HFFc6 (cell line): ENCODE results near the gene C1orf94. TPM values are rescaled to one million over a fixed set of nuclear protein-coding genes. Genes with fewer than 3 reads are reported as not detected.
"Not testable (repeated sequence)": the region's sequence is repeated elsewhere in the genome, so short reads cannot be mapped to it uniquely, and the experiment has no call there.

ENCODE experiments used
- DNase-seq: peaks from one replicate; pipeline ENCODE4 v3.0.0-alpha.2; 2018
- H3K27ac Mint-ChIP-seq: 2 replicates; pipeline ENCODE4 v1.8.0; 2020; ENCODE audit warnings: mild to moderate bottlenecking, mixed read lengths
- H3K27me3 Mint-ChIP-seq: 2 replicates; pipeline ENCODE4 v1.8.0; 2021; ENCODE audit warnings: mild to moderate bottlenecking, moderate library complexity, mixed read lengths; ENCODE audit not compliant: insufficient read depth
- H3K36me3 Mint-ChIP-seq: 2 replicates; pipeline ENCODE4 v1.8.0; 2021; ENCODE audit warnings: low read depth, mixed read lengths
- H3K4me1 Mint-ChIP-seq: 2 replicates; pipeline ENCODE4 v1.8.0; 2020; ENCODE audit warnings: low read depth, mixed read lengths
- H3K4me3 Mint-ChIP-seq: 2 replicates; pipeline ENCODE4 v1.8.0; 2020; ENCODE audit warnings: mild to moderate bottlenecking, moderate library complexity, mixed read lengths
- H3K9me3 Mint-ChIP-seq: 2 replicates; pipeline ENCODE4 v1.8.0; 2020; ENCODE audit warnings: mild to moderate bottlenecking, mixed read lengths
- total RNA-seq, 6 experiments: library from RNA; stranded (reverse); fragmentation: NEBNext Ultra II Directional; extraction: Animal tissue kit (Norgen Biotek cat#: 25700); gene quantifications; 2 replicates in 1 of 6; 3 replicates in 5 of 6; pipeline ENCODE4 v1.2.3, GENCODE V29; 2021
- TF ChIP-seq, protein P1 (sequence below): fragments of 200-600 bp; sonication (generic); IDR thresholded peaks from 2 replicates; pipeline ENCODE4 v1.5.0; 2021; ENCODE audit warnings: antibody characterized with exemption, mild to moderate bottlenecking

C1orf94 gene
- total RNA-seq, 6 experiments from 2014 or later: not detected

DNA sequence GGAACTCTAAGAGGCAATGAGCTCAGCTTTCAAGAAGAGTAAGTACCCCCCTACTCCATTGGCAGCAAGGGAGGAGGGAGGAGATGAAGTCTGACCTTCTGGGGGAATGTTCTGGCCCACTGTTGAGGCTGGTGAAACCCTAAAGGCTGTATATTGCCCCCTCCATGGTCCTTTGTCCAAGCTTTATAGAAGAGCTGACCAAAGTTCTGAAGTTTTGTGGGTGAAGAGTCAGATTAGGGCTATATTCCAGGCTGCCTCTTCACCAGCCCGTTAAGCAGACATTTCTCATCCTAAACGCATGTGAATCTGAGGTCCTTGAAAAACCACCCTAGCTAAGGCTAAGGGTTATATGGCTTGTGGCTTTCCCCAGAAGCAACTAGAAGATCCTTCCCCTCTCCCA lies 1.4 kb downstream of the C1orf94 start:
- Mint-ChIP-seq H3K4me1 (no peaks in the 10 kb centered on the region), H3K4me3 (no peak overlapping the region), H3K36me3 (no peaks in the 10 kb centered on the region; the same call in 1 of the 2 replicates), H3K27me3 (peaks cover 8% of the 10 kb centered on the region), H3K9me3 (peaks cover 8% of the 10 kb centered on the region; the same call in 1 of the 2 replicates), H3K27ac (no peak overlapping the region)
- TF ChIP-seq, protein P1, sequence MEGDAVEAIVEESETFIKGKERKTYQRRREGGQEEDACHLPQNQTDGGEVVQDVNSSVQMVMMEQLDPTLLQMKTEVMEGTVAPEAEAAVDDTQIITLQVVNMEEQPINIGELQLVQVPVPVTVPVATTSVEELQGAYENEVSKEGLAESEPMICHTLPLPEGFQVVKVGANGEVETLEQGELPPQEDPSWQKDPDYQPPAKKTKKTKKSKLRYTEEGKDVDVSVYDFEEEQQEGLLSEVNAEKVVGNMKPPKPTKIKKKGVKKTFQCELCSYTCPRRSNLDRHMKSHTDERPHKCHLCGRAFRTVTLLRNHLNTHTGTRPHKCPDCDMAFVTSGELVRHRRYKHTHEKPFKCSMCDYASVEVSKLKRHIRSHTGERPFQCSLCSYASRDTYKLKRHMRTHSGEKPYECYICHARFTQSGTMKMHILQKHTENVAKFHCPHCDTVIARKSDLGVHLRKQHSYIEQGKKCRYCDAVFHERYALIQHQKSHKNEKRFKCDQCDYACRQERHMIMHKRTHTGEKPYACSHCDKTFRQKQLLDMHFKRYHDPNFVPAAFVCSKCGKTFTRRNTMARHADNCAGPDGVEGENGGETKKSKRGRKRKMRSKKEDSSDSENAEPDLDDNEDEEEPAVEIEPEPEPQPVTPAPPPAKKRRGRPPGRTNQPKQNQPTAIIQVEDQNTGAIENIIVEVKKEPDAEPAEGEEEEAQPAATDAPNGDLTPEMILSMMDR: no peak
- no peak for DNase-seq

DNA sequence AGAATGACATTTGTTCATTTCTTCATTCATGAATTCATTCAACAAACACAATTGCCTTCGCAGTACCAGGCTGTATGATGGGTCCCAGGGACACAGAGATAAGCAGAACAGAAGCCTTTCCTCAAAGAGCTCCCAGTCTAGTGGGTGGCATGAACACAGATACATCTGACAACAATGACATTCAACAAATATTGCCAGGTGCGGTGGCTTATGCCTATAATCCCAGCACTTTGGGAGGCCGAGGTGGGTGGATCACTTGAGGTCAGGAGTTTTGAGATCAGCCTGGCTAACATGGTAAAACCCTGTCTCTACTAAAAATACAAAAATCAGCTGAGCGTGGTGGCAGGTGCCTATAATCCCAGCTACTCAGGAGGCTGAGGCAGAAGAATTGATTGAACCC lies 6.7 kb downstream of the C1orf94 start:
- H3K27ac Mint-ChIP-seq, H3K36me3 Mint-ChIP-seq, H3K4me1 Mint-ChIP-seq, H3K27me3 Mint-ChIP-seq, DNase-seq, H3K9me3 Mint-ChIP-seq, H3K4me3 Mint-ChIP-seq: not testable (repeated sequence)

DNA sequence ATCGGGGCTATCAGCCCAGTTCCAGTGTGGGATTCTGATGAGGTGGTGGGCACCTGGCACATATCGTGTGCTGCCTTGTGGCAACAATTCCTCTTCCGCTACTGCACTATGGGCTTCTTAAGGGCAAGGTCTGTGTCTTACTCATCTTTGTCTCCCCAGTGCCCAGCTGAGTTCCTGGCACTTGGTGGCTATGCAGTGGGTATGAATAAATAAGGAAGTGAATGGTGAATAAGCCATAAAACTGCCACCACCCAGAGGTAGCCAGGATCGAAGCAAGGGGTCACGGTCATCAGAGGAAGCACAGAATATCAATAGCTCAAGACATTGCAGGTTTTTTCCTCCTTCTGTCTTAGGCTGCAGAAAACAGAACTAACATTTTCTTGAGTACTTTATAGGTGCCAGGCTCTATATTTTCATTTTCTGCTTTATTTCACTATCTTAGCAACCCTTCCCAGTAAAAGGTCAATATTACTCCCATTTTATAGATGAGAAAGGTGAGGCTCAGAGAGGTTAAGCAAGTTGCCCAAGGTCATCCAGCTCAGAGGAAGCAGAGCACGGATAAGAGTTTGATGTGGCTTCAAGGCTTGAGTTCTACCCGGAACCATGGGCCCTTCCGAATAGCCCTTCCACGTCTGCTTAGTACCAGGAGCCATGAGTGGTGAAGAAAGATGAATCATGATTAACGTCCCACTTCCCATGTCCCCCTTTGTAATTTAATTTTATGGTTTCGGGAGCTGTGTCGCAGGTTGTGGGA lies 10.2 kb downstream of the C1orf94 start:
- no peaks in the 10 kb centered on the region for H3K4me1 Mint-ChIP-seq
- DNase-seq: no peak
- H3K4me3 Mint-ChIP-seq: no peak overlapping the region
- TF ChIP-seq, protein P1: no peak
- peaks cover 17% of the 10 kb centered on the region for H3K9me3 Mint-ChIP-seq
- peaks cover 9% of the 10 kb centered on the region for H3K36me3 Mint-ChIP-seq
- H3K27ac Mint-ChIP-seq: no peak overlapping the region
- H3K27me3 Mint-ChIP-seq: peaks cover 4% of the 10 kb centered on the region

DNA sequence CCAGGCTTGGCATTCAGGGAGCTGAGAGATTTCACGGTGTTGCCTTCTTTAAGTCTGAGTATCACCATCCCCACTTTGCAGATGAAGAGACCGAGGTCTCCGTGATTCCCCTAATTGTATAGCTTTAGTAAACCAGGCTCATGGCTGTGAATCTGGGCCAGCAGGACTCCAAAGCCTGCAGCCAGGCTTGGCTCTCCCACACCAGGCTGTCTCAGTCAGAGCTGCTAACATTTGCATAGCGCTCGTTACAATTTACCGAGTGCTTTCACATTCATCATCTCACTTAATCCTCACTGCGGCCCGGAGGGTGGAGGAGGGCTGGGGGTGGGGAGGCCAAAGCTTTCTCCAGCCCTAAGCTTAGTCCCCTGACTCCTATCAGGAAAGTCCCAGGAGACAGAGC lies 11.7 kb downstream of the C1orf94 start:
- peaks cover 30% of the 10 kb centered on the region for H3K9me3 Mint-ChIP-seq
- no peaks in the 10 kb centered on the region for H3K4me1 Mint-ChIP-seq

DNA sequence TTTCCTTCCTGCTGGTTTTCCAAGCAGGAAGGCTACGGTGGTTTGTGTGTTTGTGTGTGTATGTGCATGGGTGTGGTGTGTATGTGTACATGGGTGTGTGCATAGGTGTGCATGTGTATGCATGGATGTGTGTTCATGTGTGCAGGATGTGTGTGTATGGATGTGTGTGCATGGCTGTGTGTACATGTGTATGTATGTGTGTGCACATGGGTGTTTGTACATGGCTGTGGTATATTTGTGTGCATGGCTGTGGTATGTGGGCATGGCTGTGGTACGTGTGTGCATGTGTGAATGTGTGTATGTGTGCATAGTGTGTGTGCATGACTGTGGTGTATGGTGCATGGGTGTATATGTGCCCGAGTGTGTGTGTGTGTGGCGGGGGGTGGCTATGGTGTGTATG lies 12.3 kb downstream of the C1orf94 start:
- Mint-ChIP-seq H3K4me3 (no peak overlapping the region), H3K4me1 (no peaks in the 10 kb centered on the region), H3K27me3 (peaks cover 9% of the 10 kb centered on the region), H3K9me3 (peaks cover 30% of the 10 kb centered on the region), H3K36me3 (peaks cover 9% of the 10 kb centered on the region), H3K27ac (no peak overlapping the region)
- DNase-seq: no peak
- TF ChIP-seq, protein P1: no peak

More for the DNA sequence above, 11.7 kb downstream of the C1orf94 start:
- TF ChIP-seq, protein P1: no peak
- H3K27me3 Mint-ChIP-seq: peaks cover 7% of the 10 kb centered on the region
- no peak overlapping the region for H3K4me3 Mint-ChIP-seq
- H3K27ac Mint-ChIP-seq: no peak overlapping the region
- no peak for DNase-seq
- peaks cover 9% of the 10 kb centered on the region for H3K36me3 Mint-ChIP-seq

DNA sequence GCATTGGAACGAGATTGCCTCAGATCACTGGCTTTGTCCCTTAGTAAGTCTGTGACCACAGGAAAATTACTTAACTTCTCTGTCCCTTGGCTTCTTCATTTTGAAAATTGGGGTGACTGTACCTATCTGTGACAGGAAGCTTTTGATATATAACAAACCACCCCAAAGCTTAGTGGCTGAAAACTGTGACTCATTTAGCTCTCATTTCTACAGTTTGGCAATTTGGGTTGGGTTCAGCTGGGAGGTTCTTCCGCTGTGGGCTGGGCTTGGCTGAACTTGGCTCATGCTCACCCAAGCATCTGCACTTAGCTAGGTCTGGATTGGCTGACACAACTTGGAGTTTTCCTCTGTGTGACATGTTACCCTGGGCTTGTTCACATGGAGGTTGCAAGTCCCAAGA lies 14.0 kb downstream of the C1orf94 start:
- peaks cover 9% of the 10 kb centered on the region for H3K27me3 Mint-ChIP-seq
- H3K4me1 Mint-ChIP-seq: no peaks in the 10 kb centered on the region

More for the DNA sequence above, 14.0 kb downstream of the C1orf94 start:
- peaks cover 5% of the 10 kb centered on the region for H3K36me3 Mint-ChIP-seq
- TF ChIP-seq, protein P1: no peak
- H3K4me3 Mint-ChIP-seq: no peak overlapping the region
- DNase-seq: no peak
- no peak overlapping the region for H3K27ac Mint-ChIP-seq
- H3K9me3 Mint-ChIP-seq: peaks cover 34% of the 10 kb centered on the region
